Uterus (tissue), 4 donors: ENCODE measurements around the gene SLC15A4. TPM values are rescaled to one million over a fixed set of nuclear protein-coding genes. Genes with fewer than 3 reads are reported as not detected.

ENCODE experiments used
- DNase-seq, 2 donors: peaks; one replicate each; pipeline ENCODE4 v3.0.0-alpha.2; 2019 to 2020
- H3K27ac ChIP-seq, 2 donors: fragments of 200-600 bp; sonication (generic); 1 replicate in 1 of 2; 2 replicates in 1 of 2; pipeline ENCODE4 v1.5.1; 2016 to 2018
- H3K27me3 ChIP-seq, 2 donors: fragments of 200-600 bp; sonication (generic); one replicate each; pipeline ENCODE4 v1.5.1; 2018 to 2019; ENCODE audit warnings: control low read depth in 1 of 2
- H3K36me3 ChIP-seq, 2 donors: fragments of 200-600 bp; sonication (generic); one replicate each; pipeline ENCODE4 v1.5.1; 2019; ENCODE audit warnings: control low read depth in 1 of 2
- H3K4me1 ChIP-seq, 2 donors: fragments of 200-600 bp; sonication (generic); one replicate each; pipeline ENCODE4 v1.5.1; 2018 to 2019; ENCODE audit warnings: control low read depth in 1 of 2
- H3K4me3 ChIP-seq, 2 donors: fragments of 200-600 bp; sonication (generic); 1 replicate in 1 of 2; 2 replicates in 1 of 2; pipeline ENCODE4 v1.5.1; 2018 to 2019; ENCODE audit warnings: mild to moderate bottlenecking in 1 of 2
- H3K9me3 ChIP-seq, 2 donors: fragments of 200-600 bp; sonication (generic); one replicate each; pipeline ENCODE4 v1.5.1; 2019; ENCODE audit warnings: control low read depth in 1 of 2
- CTCF ChIP-seq, 4 experiments: fragments of 200-600 bp in 2 of 4; fragments of 450-650 bp in 2 of 4; sonication (generic) in 2 of 4; IDR thresholded peaks; one replicate each; pipeline ENCODE4 v1.5.1; 2016 to 2019; ENCODE audit warnings: antibody characterized with exemption in 4 of 4, mild to moderate bottlenecking in 2 of 4, moderate library complexity in 1 of 4
- POLR2A ChIP-seq, 2 donors: fragments of 450-650 bp; IDR thresholded peaks; one replicate each; pipeline ENCODE4 v1.6.1; 2016; ENCODE audit warnings: antibody characterized with exemption in 2 of 2, mild to moderate bottlenecking in 1 of 2, moderate library complexity in 1 of 2
- intact Hi-C: fragments of 100-400 bp; cut with DNase I; formaldehyde crosslinking; loops from one replicate; pipeline ENCODE4 v1.15.1; 2023; ENCODE audit warnings: low total_unique reads
- total RNA-seq, 4 donors: library from RNA; depleted of rRNA in 3 of 4; stranded (reverse); fragments of >200 nt in 3 of 4; gene quantifications; one replicate each; pipeline versions ENCODE4 v1.1.0 to v1.2.4, GENCODE V29; 2014 to 2023
- donor health status: DM: yes; HTN: yes; CAD: no.

Gene SLC15A4
- total RNA-seq, 4 donors from 2014 or later, result 40.9 to 62.8 (median 52.1) TPM

GRCh38 chr12:128798571-128799341, 25.0 kb downstream of the SLC15A4 start:
- Histone ChIP-seq H3K27ac (no peak overlapping the region), H3K4me1 (no peaks in the 10 kb centered on the region), H3K27me3 (no peaks in the 10 kb centered on the region), H3K4me3 (no peak overlapping the region), H3K36me3 (no peaks in the 10 kb centered on the region), H3K9me3 (no peaks in the 10 kb centered on the region)
- no peak for DNase-seq
- no peak for TF ChIP-seq POLR2A (IDR thresholded peaks at IDR 0.05)
- TF ChIP-seq CTCF (IDR thresholded peaks at IDR 0.05), result no peak
- intact Hi-C loops, result no loop called here

GRCh38 chr12:128797119-128798118, 26.3 kb downstream of the SLC15A4 start:
- H3K27ac ChIP-seq, result no peak overlapping the region
- TF ChIP-seq POLR2A (IDR thresholded peaks at IDR 0.05) (no peak), CTCF (IDR thresholded peaks at IDR 0.05) (no peak)
- no peak for DNase-seq
- no peaks in the 10 kb centered on the region for H3K36me3 ChIP-seq
- intact Hi-C loops, result no loop called here
- H3K4me3 ChIP-seq, result no peak overlapping the region
- H3K4me1 ChIP-seq, result no peaks in the 10 kb centered on the region
- no peaks in the 10 kb centered on the region for H3K9me3 ChIP-seq
- H3K27me3 ChIP-seq, result no peaks in the 10 kb centered on the region

GRCh38 chr12:128796439-128797118, 27.2 kb downstream of the SLC15A4 start:
- no peak overlapping the region for H3K4me3 ChIP-seq
- no peak overlapping the region for H3K27ac ChIP-seq
- H3K4me1 ChIP-seq, result no peaks in the 10 kb centered on the region
- no peaks in the 10 kb centered on the region for H3K9me3 ChIP-seq
- no peaks in the 10 kb centered on the region for H3K27me3 ChIP-seq
- intact Hi-C loops, result no loop called here
- DNase-seq, result no peak
- TF ChIP-seq CTCF (IDR thresholded peaks at IDR 0.05), result no peak
- no peak for TF ChIP-seq POLR2A (IDR thresholded peaks at IDR 0.05)
- H3K36me3 ChIP-seq, result no peaks in the 10 kb centered on the region

- no peak for DNase-seq
- TF ChIP-seq POLR2A (IDR thresholded peaks at IDR 0.05) (no peak), CTCF (IDR thresholded peaks at IDR 0.05) (no peak)
- Histone ChIP-seq H3K27ac (no peak overlapping the region), H3K36me3 (no peaks in the 10 kb centered on the region), H3K4me1 (no peaks in the 10 kb centered on the region), H3K4me3 (no peak overlapping the region), H3K9me3 (no peaks in the 10 kb centered on the region), H3K27me3 (no peaks in the 10 kb centered on the region)
- intact Hi-C loops, result no loop called here
Measured at GRCh38 chr12:128795530-128796361, 28.0 kb downstream of the SLC15A4 start.
